Transverse colon (tissue), 4 donors: ENCODE measurements around the gene ATP2A1. TPM values are rescaled to one million over a fixed set of nuclear protein-coding genes. Genes with fewer than 3 reads are reported as not detected.
"Not testable (repeated sequence)": the region's sequence is repeated elsewhere in the genome, so short reads cannot be mapped to it uniquely, and the experiment has no call there.

ENCODE experiments used
- DNase-seq: peaks from one replicate; pipeline ENCODE4 v3.0.0-alpha.2; 2019
- H3K27ac ChIP-seq, 4 donors: fragments of 200-600 bp; sonication (generic); 2 replicates each; pipeline ENCODE4 v1.5.1; 2016 to 2018; ENCODE audit warnings: inconsistent platforms in 4 of 4
- H3K27me3 ChIP-seq: fragments of 200-600 bp; sonication (generic); 2 replicates; pipeline ENCODE4 v1.5.1; 2017; ENCODE audit warnings: inconsistent platforms
- H3K36me3 ChIP-seq, 4 donors: fragments of 200-600 bp; sonication (generic); 2 replicates each; pipeline ENCODE4 v1.5.1; 2017 to 2019; ENCODE audit warnings: inconsistent platforms in 4 of 4
- H3K4me1 ChIP-seq, 4 donors: fragments of 200-600 bp; sonication (generic); 2 replicates each; pipeline ENCODE4 v1.5.1; 2017 to 2020; ENCODE audit warnings: inconsistent platforms in 4 of 4
- H3K4me3 ChIP-seq, 4 donors: fragments of 200-600 bp; sonication (generic); 1 replicate in 1 of 4; 2 replicates in 3 of 4; pipeline versions ENCODE4 v1.5.1 to v1.6.1; 2017 to 2019; ENCODE audit warnings: inconsistent platforms in 4 of 4
- H3K9me3 ChIP-seq, 2 donors: fragments of 200-600 bp; sonication (generic); 2 replicates each; pipeline ENCODE4 v1.5.1; 2017 to 2019; ENCODE audit warnings: inconsistent platforms in 2 of 2
- CTCF ChIP-seq, 5 experiments: fragments of 200-600 bp in 3 of 5; fragments of 450-650 bp in 2 of 5; sonication (generic) in 3 of 5; IDR thresholded peaks; 1 replicate in 2 of 5; 2 replicates in 3 of 5; pipeline ENCODE4 v1.5.1; 2016 to 2017; ENCODE audit warnings: antibody characterized with exemption in 5 of 5, inconsistent platforms in 3 of 5, mild to moderate bottlenecking in 2 of 5, moderate library complexity in 1 of 5
- EP300 ChIP-seq: sonication (generic); formaldehyde crosslinking; IDR thresholded peaks from one replicate; pipeline ENCODE4 v1.6.1; 2017; ENCODE audit warnings: antibody characterized with exemption, low read depth
- POLR2A ChIP-seq: fragments of 450-650 bp; IDR thresholded peaks from one replicate; pipeline ENCODE4 v1.6.1; 2016; ENCODE audit warnings: antibody characterized with exemption, mild to moderate bottlenecking, moderate library complexity
- POLR2AphosphoS5 ChIP-seq, 3 donors: sonication (generic); formaldehyde crosslinking; IDR thresholded peaks; one replicate each; pipeline ENCODE4 v1.6.1; 2016; ENCODE audit warnings: antibody characterized with exemption in 3 of 3
- WGBS, 2 donors: methylation state at CpG; one replicate each; pipeline ENCODE4 v1.1.5; 2018; ENCODE audit warnings: low coverage in 1 of 2; 5-methylcytosine and 5-hydroxymethylcytosine counted together
- in situ Hi-C, 4 donors: fragments of 200-750 bp; cut with MboI; loops; one replicate each; pipeline versions ENCODE4 v1.15.0 to v1.15.1; 2017; ENCODE audit warnings: low sequenced_read_pairs in 3 of 4, low pct_ligation_motif_present in 1 of 4, low pct_unique_long_range_greater_than_20kb in 1 of 4
- intact Hi-C: fragments of 100-400 bp; cut with DNase I; formaldehyde crosslinking; loops from one replicate; pipeline ENCODE4 v1.15.1; 2023; ENCODE audit warnings: low total_unique reads
- total RNA-seq, 4 donors: library from RNA; depleted of rRNA; stranded (reverse); fragments of >200 nt; gene quantifications; one replicate each; pipeline ENCODE4 v1.1.0, GENCODE V29; 2016

The ATP2A1 gene
- total RNA-seq, 4 donors from 2014 or later = 1.1 to 3.2 (median 1.4) TPM; not detected in 1

- peak within 1 kb of the TSS; percentile 94 to 99 (median 97) for H3K27ac ChIP-seq
- H3K4me1 ChIP-seq = peaks cover 0 to 25% (median 21%) of the 10 kb centered on the region in 4 donors
- DNase-seq = peak; percentile 99
- peak within 1 kb of the TSS; percentile 36 to 90 (median 57) for H3K4me3 ChIP-seq
- WGBS, 2 donors = 2% methylated on average over 30 of the region's 66 CpGs; no CpG with 5 or more reads in 1 of the 2 donors
- peak in 1 of 5 experiments; percentile 10 for TF ChIP-seq CTCF (IDR thresholded peaks at IDR 0.05)
- TF ChIP-seq EP300 = no peak
- TF ChIP-seq POLR2AphosphoS5 (IDR thresholded peaks at IDR 0.05) = peak; percentile 66 to 80 (median 73)
- no peak for TF ChIP-seq POLR2A
- intact Hi-C loops = no loop called here
- H3K27me3 ChIP-seq = no peaks in the 10 kb centered on the region
- no peaks in the 10 kb centered on the region for H3K9me3 ChIP-seq
- in situ Hi-C loops = no loop called here
- no peaks in the 10 kb centered on the region for H3K36me3 ChIP-seq
These were observed 46.6 kb downstream of the ATP2A1 start, which contains the start of gene RABEP2 for GRCh38 chr16:28924762-28925385. TSS of gene RABEP2 (minus strand) at chr16:28925238. CDS start at chr16:28925163, 75 bp downstream.

- in situ Hi-C loops = no loop called here
- intact Hi-C loops = no loop called here
These were observed 47.3 kb downstream of the ATP2A1 start for GRCh38 chr16:28925386-28926228.

GRCh38 chr16:28926284-28926683 lies 48.0 kb downstream of the ATP2A1 start:
- peak overlapping the region; percentile 94 to 99 (median 97) for H3K27ac ChIP-seq
- H3K9me3 ChIP-seq, DNase-seq, intact Hi-C loops, H3K36me3 ChIP-seq, H3K27me3 ChIP-seq, in situ Hi-C loops: not testable (repeated sequence)
- H3K4me1 ChIP-seq = peaks cover 0 to 25% (median 21%) of the 10 kb centered on the region in 4 donors
- H3K4me3 ChIP-seq = peak overlapping the region in 3 of 4 donors; percentile 53 to 90 (median 61)
- 39 to 58% methylated on average over 2 of the region's 2 CpGs for WGBS, 2 donors

More at GRCh38 chr16:28925386-28926228, 47.3 kb downstream of the ATP2A1 start:
- peak; percentile 76 for DNase-seq
- Histone ChIP-seq H3K27ac (peak overlapping the region; percentile 94 to 99 (median 97)), H3K9me3 (no peaks in the 10 kb centered on the region), H3K4me3 (peak overlapping the region; percentile 36 to 90 (median 57)), H3K4me1 (peaks cover 0 to 25% (median 21%) of the 10 kb centered on the region in 4 donors), H3K36me3 (no peaks in the 10 kb centered on the region), H3K27me3 (no peaks in the 10 kb centered on the region)
- WGBS, 2 donors = 1 to 4% methylated on average over 10 to 41 of the region's 48 CpGs
- TF ChIP-seq POLR2AphosphoS5 (IDR thresholded peaks at IDR 0.05) (peak in 2 of 3 donors; percentile 1 to 56), EP300 (no peak), CTCF (IDR thresholded peaks at IDR 0.05) (no peak), POLR2A (peak; percentile 78)

- Histone ChIP-seq H3K36me3 (no peaks in the 10 kb centered on the region), H3K27ac (no peak overlapping the region), H3K9me3 (no peaks in the 10 kb centered on the region), H3K27me3 (no peaks in the 10 kb centered on the region), H3K4me3 (no peak overlapping the region), H3K4me1 (peaks cover 0 to 22% (median 21%) of the 10 kb centered on the region in 4 donors)
- DNase-seq = no peak
- no peak for TF ChIP-seq EP300
- TF ChIP-seq CTCF (IDR thresholded peaks at IDR 0.05) = no peak
- no peak for TF ChIP-seq POLR2AphosphoS5 (IDR thresholded peaks at IDR 0.05)
- TF ChIP-seq POLR2A = no peak
- in situ Hi-C loops = no loop called here
- WGBS, 2 donors = 93 to 100% methylated on average over 1 of the region's 1 CpG
- intact Hi-C loops = no loop called here
These were observed 49.5 kb downstream of the ATP2A1 start for GRCh38 chr16:28927815-28928214.
